ENCODE measurements around the gene PTDSS2. TPM values are rescaled to one million over a fixed set of nuclear protein-coding genes. Genes with fewer than 3 reads are reported as not detected.

PTDSS2 gene
- total and polyA plus RNA-seq, 10 donors = 11.0 to 40.7 (median 25.7) TPM

DNA sequence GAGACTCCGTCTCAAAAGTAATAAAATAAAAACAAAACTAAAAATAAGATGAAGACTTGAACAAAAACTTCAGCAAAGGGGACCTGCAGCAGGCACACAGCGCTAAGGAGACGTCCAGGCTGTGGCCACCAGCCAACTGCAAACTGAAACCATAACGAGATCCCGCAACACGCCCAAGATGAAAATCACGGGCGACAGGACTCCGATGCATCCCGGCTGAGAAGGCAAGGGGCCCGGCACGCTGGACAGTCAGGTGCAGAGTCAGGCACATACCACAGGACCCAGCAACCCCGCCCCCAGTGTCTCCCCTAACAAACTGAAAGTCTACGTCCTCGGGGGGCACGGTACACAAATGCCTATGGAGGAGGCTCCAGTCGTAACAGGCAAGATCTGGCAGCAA lies 76.1 kb downstream of the PTDSS2 start:
- Histone ChIP-seq H3K4me3 (no peak overlapping the region), H3K9me3 (no peaks in the 10 kb centered on the region), H3K36me3 (peaks cover 0 to 11% (median under 1%) of the 10 kb centered on the region in 6 donors), H3K4me1 (no peaks in the 10 kb centered on the region), H3K27ac (no peak overlapping the region), H3K27me3 (replicated peaks in 1 of 7) (no peaks in the 10 kb centered on the region)
- WGBS, 5 donors = 86 to 94% (median 89%) methylated on average over 16 to 17 of the region's 17 CpGs
- TF ChIP-seq, protein P1, sequence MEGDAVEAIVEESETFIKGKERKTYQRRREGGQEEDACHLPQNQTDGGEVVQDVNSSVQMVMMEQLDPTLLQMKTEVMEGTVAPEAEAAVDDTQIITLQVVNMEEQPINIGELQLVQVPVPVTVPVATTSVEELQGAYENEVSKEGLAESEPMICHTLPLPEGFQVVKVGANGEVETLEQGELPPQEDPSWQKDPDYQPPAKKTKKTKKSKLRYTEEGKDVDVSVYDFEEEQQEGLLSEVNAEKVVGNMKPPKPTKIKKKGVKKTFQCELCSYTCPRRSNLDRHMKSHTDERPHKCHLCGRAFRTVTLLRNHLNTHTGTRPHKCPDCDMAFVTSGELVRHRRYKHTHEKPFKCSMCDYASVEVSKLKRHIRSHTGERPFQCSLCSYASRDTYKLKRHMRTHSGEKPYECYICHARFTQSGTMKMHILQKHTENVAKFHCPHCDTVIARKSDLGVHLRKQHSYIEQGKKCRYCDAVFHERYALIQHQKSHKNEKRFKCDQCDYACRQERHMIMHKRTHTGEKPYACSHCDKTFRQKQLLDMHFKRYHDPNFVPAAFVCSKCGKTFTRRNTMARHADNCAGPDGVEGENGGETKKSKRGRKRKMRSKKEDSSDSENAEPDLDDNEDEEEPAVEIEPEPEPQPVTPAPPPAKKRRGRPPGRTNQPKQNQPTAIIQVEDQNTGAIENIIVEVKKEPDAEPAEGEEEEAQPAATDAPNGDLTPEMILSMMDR (IDR thresholded peaks at IDR 0.05 in 8 of 11, conservative IDR thresholded peaks at IDR 0.05 in 3 of 11) = no peak
- no peak for TF ChIP-seq POLR2A (IDR thresholded peaks at IDR 0.05)
- TF ChIP-seq POLR2AphosphoS5 (IDR thresholded peaks at IDR 0.05) = no peak
- no peak for DNase-seq
- intact Hi-C loops (cut with DNase I; ENCODE audit: low total_unique reads) = no loop called here

GRCh38 chr11:528166-528814 lies 78.2 kb downstream of the PTDSS2 start:
- TF ChIP-seq, protein P1 (IDR thresholded peaks at IDR 0.05 in 8 of 11, conservative IDR thresholded peaks at IDR 0.05 in 3 of 11) = no peak
- peak in 1 of 3 donors; percentile 10 for TF ChIP-seq POLR2AphosphoS5 (IDR thresholded peaks at IDR 0.05)
- Histone ChIP-seq H3K9me3 (no peaks in the 10 kb centered on the region), H3K36me3 (peaks cover 0 to 32% (median 21%) of the 10 kb centered on the region in 6 donors), H3K4me3 (no peak overlapping the region), H3K27ac (no peak overlapping the region), H3K4me1 (peaks cover 0 to 18% (median 10%) of the 10 kb centered on the region in 6 donors), H3K27me3 (replicated peaks in 1 of 7) (no peaks in the 10 kb centered on the region)
- DNase-seq = no peak
- intact Hi-C loops (cut with DNase I; ENCODE audit: low total_unique reads) = no loop called here
- WGBS, 5 donors = 87 to 93% (median 91%) methylated on average over 14 to 30 of the region's 30 CpGs

- no peak overlapping the region for H3K27ac ChIP-seq
- WGBS, 5 donors = 81 to 92% (median 88%) methylated on average over 7 to 29 of the region's 29 CpGs
- intact Hi-C loops (cut with DNase I; ENCODE audit: low total_unique reads) = no loop called here
- no peak for DNase-seq
- no peaks in the 10 kb centered on the region for H3K9me3 ChIP-seq
- no peaks in the 10 kb centered on the region for H3K27me3 ChIP-seq (replicated peaks in 1 of 7)
- H3K36me3 ChIP-seq = peaks cover 0 to 38% (median 26%) of the 10 kb centered on the region in 6 donors
- TF ChIP-seq, protein P1 (IDR thresholded peaks at IDR 0.05 in 8 of 11, conservative IDR thresholded peaks at IDR 0.05 in 3 of 11) = no peak
- no peak for TF ChIP-seq POLR2AphosphoS5 (IDR thresholded peaks at IDR 0.05)
- no peak for TF ChIP-seq POLR2A (IDR thresholded peaks at IDR 0.05)
- H3K4me3 ChIP-seq = no peak overlapping the region
- H3K4me1 ChIP-seq = peaks cover 3 to 26% (median 18%) of the 10 kb centered on the region in 6 donors
Observed at GRCh38 chr11:528815-529727, 79.0 kb downstream of the PTDSS2 start.
